ENCODE measurements around the gene MARCO. TPM values are rescaled to one million over a fixed set of nuclear protein-coding genes. Genes with fewer than 3 reads are reported as not detected.

MARCO gene
- total and polyA plus RNA-seq, 2 donors (not counting 3 experiments of a cell fraction or from before 2014, with no cell fraction given) = not detected

DNA sequence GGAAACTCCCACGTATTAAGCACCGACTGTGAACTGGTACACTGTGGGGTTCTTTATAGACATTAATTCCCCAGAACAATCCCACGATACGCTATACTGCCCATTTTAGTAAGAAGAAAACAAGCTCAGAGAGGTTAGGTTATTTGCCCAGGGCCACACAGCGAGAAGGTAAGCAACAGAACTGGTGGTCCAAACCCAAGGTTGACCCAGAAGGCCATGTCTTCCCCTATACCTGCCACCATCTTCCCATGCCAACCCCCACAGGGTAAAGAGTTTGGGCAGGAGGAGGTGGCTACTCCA, 69.9 kb downstream of the MARCO start:
- H3K4me3 ChIP-seq (replicated peaks in 1 of 3; ENCODE audit: insufficient read depth in 1 of 3, low read depth in 1 of 3, low read length in 3 of 3) = no peak overlapping the region
- H3K27ac ChIP-seq (ENCODE audit: insufficient read depth, low read depth, low read length) = no peak overlapping the region
- DNase-seq (ENCODE audit: low read depth, low spot score) = no peak
- H3K79me2 ChIP-seq (ENCODE audit: control insufficient read depth, insufficient read depth, low read length) = no peaks in the 10 kb centered on the region
- no peak overlapping the region for H2AFZ ChIP-seq (ENCODE audit: low read depth, low read length)
- no peak overlapping the region for H3K9ac ChIP-seq (replicated peaks; ENCODE audit: extremely low read depth, insufficient read depth, low read length)
- no peaks in the 10 kb centered on the region for H3K9me3 ChIP-seq (replicated peaks; ENCODE audit: control insufficient read depth, insufficient read depth, low read length)
- dilution Hi-C loops (cut with MboI; ENCODE audit: extremely low pct_ligation_motif_present, low sequenced_read_pairs) = no loop called here
- TF ChIP-seq POLR2AphosphoS5 (IDR thresholded peaks at IDR 0.05; ENCODE audit: insufficient read depth, low read depth, low read length) = no peak
- TF ChIP-seq JUN (IDR thresholded peaks at IDR 0.05; ENCODE audit: borderline replicate concordance, insufficient read depth, insufficient read length, low read depth) = no peak
- TF ChIP-seq POLR2A (IDR thresholded peaks at IDR 0.05; ENCODE audit: low read depth, low read length) = no peak
- TF ChIP-seq GATA2 (IDR thresholded peaks at IDR 0.05; ENCODE audit: insufficient read depth, insufficient read length, low read depth, low read length) = no peak
- TF ChIP-seq, protein P1, sequence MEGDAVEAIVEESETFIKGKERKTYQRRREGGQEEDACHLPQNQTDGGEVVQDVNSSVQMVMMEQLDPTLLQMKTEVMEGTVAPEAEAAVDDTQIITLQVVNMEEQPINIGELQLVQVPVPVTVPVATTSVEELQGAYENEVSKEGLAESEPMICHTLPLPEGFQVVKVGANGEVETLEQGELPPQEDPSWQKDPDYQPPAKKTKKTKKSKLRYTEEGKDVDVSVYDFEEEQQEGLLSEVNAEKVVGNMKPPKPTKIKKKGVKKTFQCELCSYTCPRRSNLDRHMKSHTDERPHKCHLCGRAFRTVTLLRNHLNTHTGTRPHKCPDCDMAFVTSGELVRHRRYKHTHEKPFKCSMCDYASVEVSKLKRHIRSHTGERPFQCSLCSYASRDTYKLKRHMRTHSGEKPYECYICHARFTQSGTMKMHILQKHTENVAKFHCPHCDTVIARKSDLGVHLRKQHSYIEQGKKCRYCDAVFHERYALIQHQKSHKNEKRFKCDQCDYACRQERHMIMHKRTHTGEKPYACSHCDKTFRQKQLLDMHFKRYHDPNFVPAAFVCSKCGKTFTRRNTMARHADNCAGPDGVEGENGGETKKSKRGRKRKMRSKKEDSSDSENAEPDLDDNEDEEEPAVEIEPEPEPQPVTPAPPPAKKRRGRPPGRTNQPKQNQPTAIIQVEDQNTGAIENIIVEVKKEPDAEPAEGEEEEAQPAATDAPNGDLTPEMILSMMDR (IDR thresholded peaks at IDR 0.05; ENCODE audit: extremely low read depth in 1 of 2, insufficient read depth in 1 of 2, low read depth in 1 of 2, low read length in 2 of 2) = no peak
- no peak for TF ChIP-seq MYC (IDR thresholded peaks at IDR 0.05; ENCODE audit: low read depth, low read length)
- TF ChIP-seq, protein P2, sequence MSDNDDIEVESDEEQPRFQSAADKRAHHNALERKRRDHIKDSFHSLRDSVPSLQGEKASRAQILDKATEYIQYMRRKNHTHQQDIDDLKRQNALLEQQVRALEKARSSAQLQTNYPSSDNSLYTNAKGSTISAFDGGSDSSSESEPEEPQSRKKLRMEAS (IDR thresholded peaks at IDR 0.05; ENCODE audit: insufficient read depth, insufficient read length) = no peak
- TF ChIP-seq EZH2 (IDR thresholded peaks at IDR 0.05; ENCODE audit: borderline replicate concordance, low read depth, low read length, severe bottlenecking) = no peak
- no peak for TF ChIP-seq FOS (IDR thresholded peaks at IDR 0.05; ENCODE audit: borderline replicate concordance, insufficient read depth, low read length)
- ChIA-PET CTCF (interaction anchor here (1.5 kb wide), 1 partner anchor 280 kb away, joined by 14 read pairs; no protein-coding TSS in a partner anchor), POLR2A (no interaction called here)
- FAIRE-seq = no peak
- H3K36me3 ChIP-seq (ENCODE audit: control insufficient read depth in 2 of 2, extremely low read depth in 1 of 2, insufficient read depth in 2 of 2, low read length in 2 of 2) = no peaks in the 10 kb centered on the region
- H3K4me1 ChIP-seq (ENCODE audit: control insufficient read depth, extremely low read depth, insufficient read depth, low read length) = no peaks in the 10 kb centered on the region
- intact Hi-C loops (cut with micrococcal nuclease) = loop anchor here (1.0 to 10.0 kb wide), 4 partner anchors 162 to 465 kb away; no protein-coding TSS in a partner anchor
- BruUV-seq (replicated peaks) = no TSS peak
- no peaks in the 10 kb centered on the region for H3K27me3 ChIP-seq (ENCODE audit: control insufficient read depth in 2 of 2, insufficient read depth in 2 of 2, low read length in 2 of 2)
- H3K4me2 ChIP-seq (ENCODE audit: insufficient read depth, low read length) = no peak overlapping the region
- H4K20me1 ChIP-seq (replicated peaks; ENCODE audit: control insufficient read depth, extremely low read depth, insufficient read depth, low read length) = no peaks in the 10 kb centered on the region
- no peaks in the 10 kb centered on the region for H3K9me1 ChIP-seq (replicated peaks; ENCODE audit: control insufficient read depth, extremely low read depth, insufficient read depth, low read length)
